CD4-positive, alpha-beta T cell treated with Interleukin-2 at 100 ng/mL for 4 hours (primary cell): ENCODE measurements around the gene MAP4.
"Not testable (repeated sequence)": the region's sequence is repeated elsewhere in the genome, so short reads cannot be mapped to it uniquely, and the experiment has no call there.

Experiments used
- DNase-seq: peaks from one replicate; pipeline ENCODE4 v3.0.0-alpha.2; 2020; ENCODE audit warnings: low spot score

MAP4 gene

DNA sequence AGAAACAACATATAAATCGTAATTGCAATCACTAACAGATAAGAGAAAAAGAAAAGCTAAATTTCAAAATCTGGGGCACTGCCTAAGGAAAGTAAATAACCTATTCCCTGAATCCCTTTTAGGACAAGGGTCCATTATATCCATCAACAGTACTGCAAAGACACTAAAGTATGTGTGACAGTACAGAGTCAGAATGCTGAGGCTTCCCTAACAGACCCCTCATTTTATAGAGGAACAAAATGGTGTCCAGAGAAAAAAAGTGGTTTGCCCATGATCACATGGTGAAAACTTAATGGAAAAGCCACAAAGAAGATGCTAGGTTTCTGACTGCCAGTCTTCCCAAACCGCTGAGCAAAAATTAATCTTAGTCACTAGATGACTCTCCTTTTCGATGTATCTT lies 119.5 kb downstream of the MAP4 start:
- no peak for DNase-seq

DNA sequence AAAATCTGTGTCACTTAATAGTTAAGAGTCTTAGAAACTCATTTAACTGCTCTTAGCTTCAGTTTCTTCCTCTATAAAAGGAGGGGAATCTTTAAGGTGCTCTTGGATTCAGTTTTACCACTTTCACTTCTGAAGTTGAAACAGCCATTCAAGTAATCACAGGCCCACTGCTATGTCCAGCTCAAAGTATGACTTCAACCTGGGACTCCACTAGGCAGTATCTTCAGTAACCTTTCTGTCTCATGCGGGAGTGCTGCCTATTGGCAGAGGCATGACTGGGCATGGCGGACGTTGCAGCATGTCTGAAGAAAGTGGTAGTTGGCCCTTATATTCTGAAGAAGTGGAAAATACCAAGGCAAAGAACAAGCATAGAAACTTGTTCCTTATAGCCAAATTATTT lies 121.0 kb downstream of the MAP4 start:
- no peak for DNase-seq

DNA sequence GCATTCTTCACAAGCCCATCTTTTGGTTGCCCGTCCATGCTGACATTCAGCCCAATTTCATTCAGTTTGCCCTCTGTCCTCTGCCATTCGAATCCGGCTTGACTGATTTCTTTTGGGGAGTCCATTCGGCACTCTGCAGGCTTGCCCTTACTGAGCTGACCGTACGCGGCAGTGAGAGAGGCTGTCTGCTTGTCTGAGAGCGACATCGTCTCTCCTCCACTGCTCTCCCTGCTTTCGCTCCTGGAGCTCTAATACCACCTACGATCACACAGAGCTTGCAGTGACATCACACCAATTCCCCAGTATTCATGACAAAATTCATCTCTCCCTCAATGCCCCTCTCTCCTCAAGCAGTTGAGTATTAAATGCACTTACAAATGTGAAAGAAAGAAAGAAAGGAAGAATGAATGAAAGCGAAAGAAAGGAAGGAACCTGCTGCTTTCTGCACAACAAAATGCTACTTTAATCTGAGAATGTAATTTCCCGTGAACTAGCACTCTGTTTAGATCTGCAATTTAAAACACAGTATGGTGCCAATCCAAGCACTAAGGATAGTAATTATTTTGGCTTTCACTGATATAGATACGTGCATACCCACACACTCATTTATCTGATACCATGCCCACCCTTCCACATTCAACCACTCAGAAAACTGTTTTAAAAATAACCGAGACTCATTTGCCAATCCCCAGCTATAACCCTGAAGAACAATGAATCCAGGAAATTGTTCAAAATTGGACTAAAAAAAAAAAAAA lies 123.8 kb downstream of the MAP4 start:
- no peak for DNase-seq

DNA sequence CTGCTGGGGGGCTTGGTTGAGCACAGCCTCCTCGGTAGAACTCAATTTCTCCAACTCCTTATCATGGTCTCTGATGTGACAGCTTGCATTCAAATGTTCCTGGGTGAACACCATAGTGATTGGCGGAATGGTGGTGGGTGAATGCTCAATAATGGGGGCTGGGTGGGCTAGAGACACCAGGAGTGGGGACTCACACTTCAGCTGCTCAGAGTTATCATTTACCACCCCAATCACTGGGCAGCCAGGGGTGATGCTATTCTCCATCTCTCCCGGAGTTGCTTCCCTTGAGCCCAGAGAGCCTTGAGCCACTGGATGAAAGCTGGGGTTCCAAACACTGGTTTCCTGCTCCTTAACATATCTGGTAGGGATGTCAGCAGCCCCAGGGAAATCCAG lies 124.6 kb downstream of the MAP4 start:
- no peak for DNase-seq

DNA sequence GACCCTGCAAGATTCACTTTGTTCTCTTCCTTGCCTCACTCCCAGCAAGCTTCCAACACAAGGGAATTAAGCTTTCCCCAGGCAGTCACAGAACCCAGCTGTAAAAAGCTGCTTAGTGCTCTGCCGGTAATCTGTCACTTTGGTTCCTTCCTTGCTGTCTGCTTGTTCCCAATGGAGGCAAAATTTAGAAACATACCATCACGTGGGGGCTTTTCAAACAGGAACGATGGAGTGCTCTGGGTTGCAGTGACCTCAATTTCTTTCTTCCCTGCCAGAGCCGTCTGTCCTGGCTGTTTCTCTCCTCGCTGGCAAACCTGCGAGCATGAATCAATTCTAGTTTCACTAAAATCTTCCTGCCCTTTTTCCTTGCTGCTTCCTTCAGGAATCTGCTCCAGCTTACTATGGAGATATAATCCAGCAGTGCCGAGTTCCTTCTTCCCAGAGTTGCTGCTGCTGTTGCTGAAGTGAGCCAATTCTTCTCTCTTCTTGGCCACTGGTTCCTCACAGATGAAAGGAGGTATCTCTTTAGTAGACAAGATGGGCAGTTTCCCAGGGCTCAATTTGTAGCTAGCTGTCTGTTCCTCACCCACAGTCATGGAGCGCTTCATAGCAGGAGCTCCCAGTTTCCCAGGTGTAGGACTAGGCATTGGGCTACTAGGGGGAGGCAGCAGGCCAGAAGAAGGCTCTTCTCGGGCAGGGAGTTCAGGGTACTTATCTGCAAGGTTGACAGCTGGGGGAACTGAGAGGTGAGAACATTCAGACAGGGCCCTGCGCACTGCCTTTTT lies 125.2 kb downstream of the MAP4 start:
- DNase-seq, result no peak

DNA sequence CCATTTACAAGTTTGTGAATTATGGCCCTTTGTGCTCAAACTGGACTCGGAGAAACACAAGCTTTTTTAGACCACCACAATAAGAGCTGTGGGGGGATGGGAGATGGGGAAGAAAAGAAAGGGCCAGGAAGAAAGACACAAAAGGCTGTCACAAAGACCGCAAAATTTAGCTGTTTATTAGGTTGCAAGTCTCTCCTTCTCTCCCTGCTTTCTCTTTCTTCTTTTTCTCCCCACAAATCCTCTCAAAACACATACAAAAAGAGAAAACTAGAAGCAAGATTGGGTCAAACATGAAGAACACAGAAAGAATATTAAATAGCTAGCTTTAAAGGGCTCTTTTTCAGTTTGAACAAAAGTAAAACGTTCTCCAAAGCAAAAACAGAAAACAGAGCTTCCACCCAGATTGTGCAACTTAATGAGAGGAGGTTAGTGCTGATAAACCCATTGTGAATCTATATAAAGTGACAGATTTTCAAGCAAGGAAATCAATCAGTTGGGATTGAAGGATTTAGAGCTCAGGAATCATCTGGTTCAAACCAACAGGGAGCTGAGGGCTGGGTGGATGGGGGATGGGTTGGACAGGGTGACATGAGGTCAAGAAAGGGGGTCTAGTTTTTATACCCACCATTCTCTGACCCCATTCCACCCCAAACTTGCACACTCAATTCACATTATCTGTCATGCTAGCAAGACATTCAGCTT lies 125.9 kb downstream of the MAP4 start:
- no peak for DNase-seq

DNA sequence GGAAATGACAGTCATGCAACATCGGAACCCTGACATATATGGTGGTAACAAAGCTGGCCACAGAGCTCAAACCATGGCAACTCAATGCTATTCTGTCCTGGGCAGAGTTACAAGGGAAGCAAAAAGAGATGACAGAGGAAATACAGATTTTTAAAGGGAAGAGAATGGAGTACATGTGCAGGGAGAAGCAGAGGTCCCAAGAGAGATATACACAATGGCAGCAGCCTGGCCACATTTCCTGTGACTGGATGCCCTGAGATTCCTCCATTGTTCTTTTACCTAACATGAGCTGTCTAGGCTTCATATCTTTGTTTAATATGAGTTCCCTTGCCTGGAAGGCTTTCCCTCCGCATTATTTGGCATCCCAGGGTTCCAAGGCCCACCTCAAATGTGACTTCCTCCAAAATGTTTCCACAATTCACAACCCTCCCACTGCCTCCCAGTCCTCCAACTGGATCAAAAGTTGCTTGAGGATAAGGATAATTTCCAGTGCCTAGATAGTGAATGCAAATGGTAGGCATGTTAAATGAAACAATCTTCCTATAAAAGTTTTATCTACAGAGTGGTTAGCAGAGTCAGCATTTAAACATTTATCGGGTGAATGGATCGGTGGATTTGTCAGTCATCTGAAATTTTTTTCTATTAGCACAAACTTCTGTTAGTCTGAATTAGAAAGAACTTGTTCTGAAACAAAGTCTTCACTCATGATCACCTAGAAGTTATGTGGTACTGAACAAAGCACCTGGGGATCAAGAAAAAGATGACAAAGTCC lies 127.0 kb downstream of the MAP4 start:
- DNase-seq, result no peak

DNA sequence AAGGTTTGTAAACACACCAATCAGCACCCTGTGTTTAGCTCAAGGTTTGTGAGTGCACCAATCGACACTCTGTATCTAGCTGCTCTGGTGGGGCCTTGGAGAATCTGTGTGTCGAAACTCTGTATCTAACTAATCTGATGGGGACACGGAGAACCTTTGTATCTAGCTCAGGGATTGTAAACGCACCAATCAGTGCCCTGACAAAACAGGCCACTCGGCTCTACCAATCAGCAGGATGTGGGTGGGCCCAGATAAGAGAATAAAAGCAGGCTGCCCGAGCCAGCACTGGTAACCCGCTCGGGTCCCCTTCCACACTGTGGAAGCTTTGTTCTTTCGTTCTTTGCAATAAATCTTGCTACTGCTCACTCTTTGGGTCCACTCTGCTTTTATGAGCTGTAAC lies 128.2 kb downstream of the MAP4 start:
- DNase-seq, result not testable (repeated sequence)

DNA sequence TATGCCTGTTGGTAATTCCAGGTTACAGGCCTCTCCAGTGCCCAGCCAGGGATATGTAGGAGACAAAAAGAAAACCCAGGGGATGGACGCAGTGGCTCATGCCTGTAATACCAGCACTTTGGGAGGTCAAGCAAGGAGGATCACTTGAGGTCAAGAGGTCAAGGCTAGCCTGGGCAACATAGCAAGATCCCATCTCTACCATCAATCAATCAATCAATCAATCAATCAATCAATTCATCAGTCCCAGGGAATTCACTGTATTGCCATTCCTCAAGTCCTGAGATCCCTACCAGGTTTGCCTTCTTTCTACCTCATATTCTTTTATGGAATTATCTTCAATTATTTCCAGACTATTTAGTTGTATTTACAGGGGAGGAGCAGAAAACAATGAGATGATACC lies 131.0 kb downstream of the MAP4 start:
- no peak for DNase-seq

DNA sequence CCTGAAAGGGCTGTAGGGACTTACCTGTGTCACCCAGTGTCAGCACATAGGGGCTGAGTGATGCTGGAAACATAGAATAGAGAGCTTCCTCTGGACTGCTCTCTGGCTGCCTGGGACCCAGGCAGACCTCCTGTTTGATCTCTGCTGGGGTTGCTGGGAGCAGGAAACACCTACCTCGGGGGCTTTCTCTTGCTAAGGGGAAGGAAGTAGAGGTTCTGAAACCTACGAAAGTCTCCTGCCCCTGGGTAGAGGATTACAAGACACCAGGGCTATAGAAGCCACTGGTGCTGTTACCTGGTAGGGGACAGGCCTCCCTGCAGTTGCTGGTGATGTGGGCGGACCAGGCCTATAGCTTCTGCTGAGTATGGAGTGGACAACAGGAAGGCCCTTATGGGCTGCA lies 131.6 kb downstream of the MAP4 start:
- no peak for DNase-seq

DNA sequence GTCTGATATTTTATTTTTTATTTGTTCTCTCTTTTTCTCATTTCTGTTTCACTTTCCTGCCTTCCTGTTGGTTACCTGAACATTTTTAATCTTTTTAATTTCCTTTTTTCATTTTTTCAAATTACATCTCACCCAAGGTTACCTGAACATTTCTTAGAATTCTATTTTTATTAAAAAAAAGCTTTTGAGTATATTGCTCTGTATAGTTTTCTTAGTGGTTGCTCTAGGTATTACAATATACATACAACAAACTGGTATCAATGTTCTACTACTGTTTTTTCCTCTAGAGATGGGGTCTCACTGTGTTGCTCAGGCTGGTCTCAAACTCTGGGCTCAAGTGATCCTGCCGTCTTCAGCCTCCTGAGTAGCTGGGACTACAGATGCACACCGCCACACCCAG lies 133.9 kb downstream of the MAP4 start:
- no peak for DNase-seq

DNA sequence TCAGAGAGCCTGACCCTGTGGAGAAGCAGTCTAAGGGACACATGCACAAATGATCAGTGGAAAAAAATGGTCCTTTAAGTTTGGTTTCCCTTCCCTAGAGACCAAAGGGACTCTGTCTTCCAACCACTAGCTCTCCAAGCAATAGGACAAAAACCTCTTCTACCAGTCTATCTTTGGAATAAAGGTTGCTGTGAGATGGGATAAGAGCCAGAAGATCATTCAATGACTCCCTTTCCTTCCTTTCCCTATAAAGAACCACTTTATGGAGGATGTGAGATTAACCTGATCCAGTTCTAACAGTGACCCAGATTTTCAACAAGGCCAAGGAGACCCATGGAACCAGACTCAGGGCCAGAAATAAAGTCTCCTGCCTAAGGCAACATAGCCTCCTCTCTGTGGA lies 138.5 kb downstream of the MAP4 start:
- DNase-seq, result no peak

DNA sequence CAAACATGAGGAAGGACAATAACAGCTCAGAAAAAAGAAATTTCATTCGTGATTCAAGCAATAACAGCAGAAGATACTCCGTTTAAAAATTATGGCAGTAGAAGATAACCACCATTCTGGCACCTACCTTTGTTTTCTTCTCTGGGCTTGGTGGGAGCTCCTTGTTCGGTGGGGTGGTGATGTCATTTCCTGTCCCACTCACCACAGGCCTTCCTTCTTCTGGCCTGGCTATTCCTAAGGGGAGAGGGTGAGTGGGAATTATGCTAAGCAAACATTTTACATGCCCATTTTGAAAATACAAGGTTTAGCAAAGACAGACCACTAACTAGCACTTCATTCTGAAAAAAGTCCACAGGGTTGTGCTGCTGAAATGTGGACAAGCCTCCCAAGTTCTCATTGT lies 138.9 kb downstream of the MAP4 start:
- no peak for DNase-seq

DNA sequence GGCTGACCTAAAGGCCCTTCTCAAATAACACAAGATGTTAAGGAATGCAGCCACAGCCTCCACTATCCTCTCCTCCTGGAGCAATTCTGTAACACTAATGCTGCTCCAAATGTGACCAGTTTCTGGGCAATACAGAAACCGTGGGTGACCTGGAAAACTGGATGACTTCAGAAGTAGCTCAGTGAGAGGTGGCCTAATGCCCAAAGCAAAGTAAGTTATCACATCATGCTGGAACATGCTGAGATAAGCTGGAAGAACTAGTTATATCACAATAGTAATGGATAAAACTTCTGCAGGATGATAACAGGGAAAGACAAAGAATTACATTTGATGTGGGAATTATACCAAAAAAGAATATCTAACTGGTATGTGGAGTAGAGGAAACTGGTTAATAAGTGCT lies 141.3 kb downstream of the MAP4 start:
- DNase-seq, result no peak

DNA sequence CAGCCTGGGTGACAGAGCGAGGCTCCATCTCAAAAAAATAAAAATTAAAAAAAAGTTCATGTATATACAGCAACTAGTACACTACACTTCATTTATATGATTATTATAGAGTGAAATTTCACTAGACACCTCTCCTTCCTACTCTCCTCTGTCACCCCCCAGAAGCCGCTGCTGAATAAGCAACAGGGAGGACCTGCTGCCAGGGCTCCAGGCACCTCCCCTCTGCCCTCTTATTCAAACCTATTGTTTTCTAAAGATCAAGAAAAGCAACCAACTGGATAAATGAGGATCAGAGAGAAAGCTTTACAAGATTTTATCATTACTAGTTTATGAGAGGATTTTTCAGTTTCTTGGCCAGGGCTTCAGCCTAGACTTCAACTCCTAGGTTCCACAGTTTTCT lies 141.8 kb downstream of the MAP4 start:
- DNase-seq, result no peak

DNA sequence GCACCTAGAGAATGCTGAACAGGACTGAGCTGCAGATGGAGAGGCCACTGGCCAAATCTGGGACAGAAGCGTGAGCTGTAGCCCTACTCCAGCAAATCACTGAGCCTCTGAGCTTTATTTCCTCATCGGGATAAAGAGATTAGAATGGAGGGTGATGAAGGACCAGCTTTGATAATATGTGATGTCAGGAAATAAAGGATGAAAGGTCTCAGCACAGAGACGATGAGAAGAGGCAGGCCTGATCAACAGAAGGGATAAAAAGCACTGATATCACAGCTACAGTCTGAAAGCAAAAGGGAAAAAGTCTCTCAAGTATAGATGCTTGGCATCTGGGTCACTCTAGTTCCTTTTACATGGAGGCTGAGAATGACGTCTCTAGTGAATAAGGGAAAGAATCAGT lies 143.3 kb downstream of the MAP4 start:
- no peak for DNase-seq

DNA sequence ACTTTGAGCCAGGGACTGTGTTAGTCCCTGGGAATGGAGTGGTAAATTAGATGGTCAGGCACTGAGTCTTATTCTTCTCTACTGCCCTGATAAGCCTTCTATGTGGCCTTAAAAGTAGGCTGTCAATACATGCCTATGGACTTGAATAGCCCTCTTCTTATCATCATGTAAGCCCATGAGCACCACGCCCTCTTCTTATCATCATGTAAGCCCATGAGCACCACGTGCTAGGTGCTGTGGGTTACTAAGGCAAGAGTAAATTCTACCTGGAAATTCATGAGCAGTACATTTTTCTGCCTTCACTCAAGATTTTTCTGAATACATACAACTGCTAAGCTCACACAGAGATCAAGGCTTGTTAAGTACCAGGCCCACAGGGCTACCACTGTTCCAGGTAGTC lies 144.8 kb downstream of the MAP4 start:
- DNase-seq, result no peak

DNA sequence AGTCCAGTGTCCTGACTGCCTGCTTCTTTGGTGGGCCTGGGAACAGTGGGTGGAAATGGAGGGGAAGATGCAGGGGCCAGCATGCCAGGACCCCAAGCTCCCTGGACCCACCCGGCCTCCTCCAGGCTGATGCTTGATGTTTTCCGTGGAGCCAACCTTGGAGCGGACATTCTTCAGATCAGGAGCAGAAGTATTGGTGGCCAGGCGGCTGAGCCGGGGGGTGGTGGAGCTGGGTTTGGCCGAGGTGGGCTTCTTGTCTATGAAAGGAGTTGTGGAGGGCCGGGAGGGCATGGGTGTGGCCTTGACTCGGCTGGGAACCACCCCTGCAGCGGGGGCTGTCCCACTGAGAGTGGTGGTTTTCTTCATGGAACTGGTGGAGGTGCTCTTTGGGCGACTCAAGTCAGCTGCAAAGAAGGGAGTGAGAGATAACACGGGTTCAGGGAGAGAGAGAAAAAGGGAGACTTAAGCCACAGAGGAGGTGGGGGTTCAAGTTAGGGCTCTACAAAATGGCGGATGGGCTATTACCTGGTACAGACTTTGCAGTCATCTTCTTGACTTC lies 145.4 kb downstream of the MAP4 start:
- DNase-seq, result no peak

DNA sequence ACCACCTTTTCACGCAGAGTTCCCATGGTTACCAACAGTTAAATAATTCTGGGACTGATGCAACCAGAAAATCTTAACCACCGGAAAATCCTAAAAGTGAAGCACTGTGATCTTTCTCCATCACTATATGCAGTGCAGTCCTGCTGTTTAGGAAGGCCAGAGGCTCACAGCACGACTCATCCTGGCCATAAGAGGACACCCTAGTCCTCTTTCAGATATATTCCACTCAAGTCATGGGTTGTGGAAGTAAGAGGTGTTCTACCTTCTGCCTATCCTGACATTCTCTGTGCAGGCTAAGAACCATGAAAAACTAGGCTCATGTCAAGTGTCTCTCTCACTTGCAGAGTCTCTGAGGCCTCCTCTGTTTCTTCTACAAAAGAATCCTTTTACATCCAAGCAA lies 146.1 kb downstream of the MAP4 start:
- no peak for DNase-seq

DNA sequence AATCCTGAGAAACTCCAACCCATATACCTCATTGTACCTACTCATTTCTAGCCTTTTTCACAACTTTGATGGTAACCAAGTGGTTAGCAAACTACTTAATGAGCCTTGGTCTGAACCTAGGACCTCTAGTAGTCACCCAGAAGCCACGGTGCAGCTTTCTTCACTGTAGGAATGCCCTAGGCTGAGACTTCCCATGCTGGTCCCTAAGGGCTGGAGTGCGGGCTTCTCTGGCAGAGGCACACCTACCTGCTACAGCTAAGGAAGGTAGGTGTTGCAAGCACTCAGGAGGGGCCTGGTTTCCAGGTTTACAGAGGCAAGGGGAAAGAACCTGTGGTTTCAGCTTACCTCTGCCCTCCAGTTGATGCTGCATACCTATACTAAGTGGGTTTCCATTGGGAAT lies 147.9 kb downstream of the MAP4 start:
- DNase-seq, result no peak

DNA sequence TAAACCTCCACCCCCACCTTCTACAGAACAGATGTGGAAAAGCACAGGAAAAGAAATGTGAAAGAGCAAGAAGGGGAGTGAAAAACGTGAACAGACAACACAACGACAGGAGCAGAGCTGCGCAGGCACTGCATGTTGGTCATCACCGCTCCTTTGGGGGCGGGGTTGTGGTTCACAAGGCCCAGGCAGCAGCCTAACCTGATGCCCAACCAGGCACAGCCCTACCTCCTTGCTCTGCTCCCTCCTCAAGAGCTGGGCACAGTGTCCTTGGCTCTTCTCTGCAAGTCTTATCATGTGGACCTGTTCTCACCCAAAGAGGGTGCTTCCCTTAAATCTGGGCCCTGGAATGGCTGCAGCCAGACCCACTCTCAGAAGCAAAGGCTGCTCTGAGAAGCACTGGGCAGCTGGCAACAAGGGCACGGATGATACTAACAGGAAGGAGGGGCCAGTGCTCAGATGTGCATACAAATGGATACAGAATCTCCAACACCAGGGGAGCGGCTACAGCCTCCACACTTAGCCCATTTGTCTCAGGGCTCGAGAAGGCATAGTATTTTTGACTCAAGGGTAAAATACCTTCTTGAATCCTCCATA lies 148.7 kb downstream of the MAP4 start:
- no peak for DNase-seq

DNA sequence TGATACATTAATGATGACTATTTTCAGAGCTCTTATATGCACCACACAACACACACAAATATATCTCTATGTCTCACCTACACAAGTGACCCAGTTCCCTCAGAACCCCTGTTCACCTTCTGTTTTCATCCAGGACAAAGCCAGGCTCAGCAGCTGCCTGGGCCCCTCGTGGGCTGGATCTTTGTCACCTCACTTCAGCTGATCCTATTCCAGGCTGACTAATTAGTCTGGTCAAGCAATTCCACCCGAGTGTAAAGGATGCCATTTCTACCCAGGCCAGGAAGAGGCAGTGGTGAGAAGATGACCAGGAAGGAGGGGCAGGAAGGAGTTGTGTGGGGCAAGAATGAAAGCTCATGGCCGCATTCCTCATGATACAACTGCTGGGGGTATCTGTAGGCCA lies 151.0 kb downstream of the MAP4 start:
- DNase-seq, result no peak
